ENCODE data around the gene MED15.

DNA sequence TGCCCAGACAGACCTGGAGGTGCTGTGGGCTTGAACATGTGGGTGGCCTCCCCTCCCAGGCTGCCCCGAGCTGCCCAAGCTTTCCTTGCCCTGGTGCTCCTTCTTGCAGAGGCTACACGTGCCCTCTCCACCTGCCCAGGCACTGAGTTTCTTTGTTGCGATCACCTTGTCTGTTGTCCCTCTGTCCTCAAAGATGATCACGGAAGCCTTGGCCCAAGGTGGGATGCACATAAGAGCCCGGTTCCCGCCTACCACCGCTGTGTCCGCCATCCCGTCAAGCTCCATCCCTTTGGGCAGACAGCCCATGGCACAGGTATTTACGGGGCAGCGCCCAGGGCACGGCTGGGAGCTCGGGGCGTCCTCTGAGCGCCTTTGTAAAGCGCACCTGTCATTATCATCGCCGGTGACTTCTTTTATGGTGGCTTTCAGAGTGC, 67.5 kb downstream of the MED15 start:
- TF ChIP-seq, protein P1, sequence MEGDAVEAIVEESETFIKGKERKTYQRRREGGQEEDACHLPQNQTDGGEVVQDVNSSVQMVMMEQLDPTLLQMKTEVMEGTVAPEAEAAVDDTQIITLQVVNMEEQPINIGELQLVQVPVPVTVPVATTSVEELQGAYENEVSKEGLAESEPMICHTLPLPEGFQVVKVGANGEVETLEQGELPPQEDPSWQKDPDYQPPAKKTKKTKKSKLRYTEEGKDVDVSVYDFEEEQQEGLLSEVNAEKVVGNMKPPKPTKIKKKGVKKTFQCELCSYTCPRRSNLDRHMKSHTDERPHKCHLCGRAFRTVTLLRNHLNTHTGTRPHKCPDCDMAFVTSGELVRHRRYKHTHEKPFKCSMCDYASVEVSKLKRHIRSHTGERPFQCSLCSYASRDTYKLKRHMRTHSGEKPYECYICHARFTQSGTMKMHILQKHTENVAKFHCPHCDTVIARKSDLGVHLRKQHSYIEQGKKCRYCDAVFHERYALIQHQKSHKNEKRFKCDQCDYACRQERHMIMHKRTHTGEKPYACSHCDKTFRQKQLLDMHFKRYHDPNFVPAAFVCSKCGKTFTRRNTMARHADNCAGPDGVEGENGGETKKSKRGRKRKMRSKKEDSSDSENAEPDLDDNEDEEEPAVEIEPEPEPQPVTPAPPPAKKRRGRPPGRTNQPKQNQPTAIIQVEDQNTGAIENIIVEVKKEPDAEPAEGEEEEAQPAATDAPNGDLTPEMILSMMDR (IDR thresholded peaks at IDR 0.05; ENCODE audit: borderline replicate concordance, extremely low read depth, low read length, poor library complexity, severe bottlenecking), result no peak
- no peak for TF ChIP-seq EZH2 (IDR thresholded peaks at IDR 0.05; ENCODE audit: borderline replicate concordance, low read depth, low read length, severe bottlenecking)
